WI38 (cell line): ENCODE results near the gene RPS28.
"Not testable (repeated sequence)": the region's sequence is repeated elsewhere in the genome, so short reads cannot be mapped to it uniquely, and the experiment has no call there.

Experiments
- H3K4me3 ChIP-seq: 2 replicates; pipeline ENCODE4 v1.5.1; 2011; ENCODE audit warnings: low read depth, mild to moderate bottlenecking, control low read depth, low read length
- CTCF ChIP-seq: IDR thresholded peaks from 2 replicates; pipeline ENCODE4 v1.5.1; 2012; ENCODE audit warnings: low read depth, mild to moderate bottlenecking, control low read depth, low read length

The RPS28 gene

GRCh38 chr19:8321067-8321985, at the start of gene RPS28, which contains the start of gene NDUFA7:
Gene RPS28 (plus strand): TSS chr19:8321496. CDS start chr19:8321531, 35 bp downstream.
Gene NDUFA7 (minus strand): TSS chr19:8321375. CDS start chr19:8321358, 17 bp downstream.
- H3K4me3 ChIP-seq = peak within 1 kb of the TSS; percentile 100
- no peak for TF ChIP-seq CTCF

GRCh38 chr19:8276508-8276907, 44.8 kb upstream of the RPS28 start:
- not testable (repeated sequence) for H3K4me3 ChIP-seq

GRCh38 chr19:8291337-8291736, 30.0 kb upstream of the RPS28 start:
- H3K4me3 ChIP-seq = not testable (repeated sequence)

GRCh38 chr19:8302357-8302691, 19.0 kb upstream of the RPS28 start:
- H3K4me3 ChIP-seq = no peak overlapping the region
- no peak for TF ChIP-seq CTCF

GRCh38 chr19:8302734-8303133, 18.6 kb upstream of the RPS28 start:
- no peak overlapping the region for H3K4me3 ChIP-seq
- TF ChIP-seq CTCF = no peak

- no peak overlapping the region for H3K4me3 ChIP-seq
- no peak for TF ChIP-seq CTCF
These were observed 16.3 kb upstream of the RPS28 start for GRCh38 chr19:8304841-8305621.

- no peak for TF ChIP-seq CTCF
- no peak overlapping the region for H3K4me3 ChIP-seq
These were observed 15.5 kb upstream of the RPS28 start for GRCh38 chr19:8305798-8306197.

GRCh38 chr19:8306235-8307054, 14.9 kb upstream of the RPS28 start:
- no peak overlapping the region for H3K4me3 ChIP-seq

More at GRCh38 chr19:8306235-8307054, 14.9 kb upstream of the RPS28 start:
- no peak for TF ChIP-seq CTCF
